ENCODE results near the gene CIBAR2. TPM values are rescaled to one million over a fixed set of nuclear protein-coding genes. Genes with fewer than 3 reads are reported as not detected.

The CIBAR2 gene
- total RNA-seq, 4 donors from 2014 or later, result not detected

DNA sequence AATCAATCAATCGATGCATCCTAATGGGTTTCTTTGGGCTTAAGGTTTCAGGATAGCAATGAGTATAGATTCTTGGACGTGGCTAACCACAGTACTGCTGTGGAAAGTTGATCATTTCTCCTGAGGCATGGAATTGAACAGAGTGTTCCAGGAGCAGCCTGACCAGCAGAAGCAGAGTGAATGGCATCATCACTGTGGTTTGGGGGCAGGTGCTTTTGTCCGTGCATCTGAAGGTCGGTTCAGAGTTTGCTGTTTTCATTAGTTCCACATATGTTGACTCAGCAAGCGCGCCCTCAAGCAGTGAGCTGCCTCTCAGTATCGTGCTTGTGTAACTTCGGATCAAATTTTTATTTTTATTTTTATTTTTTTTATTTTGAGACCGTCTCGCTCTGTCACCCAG, 59.7 kb downstream of the CIBAR2 start:
- Histone ChIP-seq H3K27ac (replicated peaks in 1 of 4) (no peak overlapping the region), H3K4me1 (peaks cover 19 to 27% (median 26%) of the 10 kb centered on the region in 4 donors), H3K27me3 (no peaks in the 10 kb centered on the region), H3K4me3 (no peak overlapping the region), H3K9me3 (no peaks in the 10 kb centered on the region), H3K36me3 (peaks cover 0 to 5% (median under 1%) of the 10 kb centered on the region in 4 donors)
- intact Hi-C loops (cut with DNase I), result no loop called here
- DNase-seq (ENCODE audit: extremely low spot score), result no peak
- 93% methylated on average over 10 of the region's 10 CpGs for WGBS
- TF ChIP-seq EP300 (IDR thresholded peaks at IDR 0.05) (no peak), POLR2AphosphoS5 (IDR thresholded peaks at IDR 0.05) (no peak), POLR2A (IDR thresholded peaks at IDR 0.05; ENCODE audit: low read depth) (no peak), CTCF (IDR thresholded peaks at IDR 0.05) (no peak)

DNA sequence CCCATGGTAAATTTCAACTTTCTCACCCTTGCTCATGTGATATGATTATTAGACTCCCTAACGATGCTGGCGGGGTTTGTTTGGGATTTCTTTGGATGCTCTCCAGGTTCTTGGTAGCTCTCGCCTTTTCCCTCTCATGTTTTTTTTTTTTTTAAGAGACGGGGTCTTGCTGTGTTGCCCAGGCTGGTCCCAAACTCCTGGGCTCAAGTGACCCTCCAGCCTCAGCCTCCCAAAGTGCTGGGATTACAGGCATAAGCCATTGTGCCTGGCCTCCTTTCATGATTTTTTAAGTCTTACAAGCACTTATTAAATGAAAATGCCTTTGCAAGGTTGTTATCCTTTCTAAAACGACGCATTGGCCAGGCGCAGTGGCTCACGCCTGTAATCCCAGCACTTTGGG, 60.6 kb downstream of the CIBAR2 start:
- DNase-seq (ENCODE audit: extremely low spot score), result no peak

DNA sequence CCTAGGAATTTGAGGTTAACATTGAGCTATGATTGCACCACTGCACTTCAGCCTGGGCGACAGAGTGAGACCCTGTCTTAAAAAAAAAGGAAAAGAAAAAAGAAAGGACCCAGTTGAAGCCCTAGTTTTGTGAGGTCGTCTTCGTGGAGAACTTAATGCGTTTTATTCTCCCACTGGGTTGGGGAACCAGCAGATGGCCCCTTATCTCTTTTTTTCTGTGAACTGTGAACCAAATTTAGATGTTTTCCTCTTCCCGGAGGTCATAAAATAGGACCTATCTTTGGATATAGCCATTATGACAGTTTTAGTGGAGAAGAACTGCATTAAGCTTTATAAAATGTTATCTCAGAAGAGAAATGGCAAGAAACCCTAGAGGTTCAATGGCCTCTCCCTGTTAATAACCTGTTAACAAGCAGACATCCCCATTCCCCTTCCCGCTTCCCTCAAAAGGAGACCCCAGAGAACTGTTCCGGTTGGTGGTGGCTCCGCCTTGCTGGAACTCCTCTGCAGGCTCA, 61.1 kb downstream of the CIBAR2 start:
- H3K4me1 ChIP-seq, result peaks cover 13 to 19% (median 18%) of the 10 kb centered on the region in 4 donors
- H3K36me3 ChIP-seq, result peaks cover 0 to 6% (median 2%) of the 10 kb centered on the region in 4 donors
- no peaks in the 10 kb centered on the region for H3K27me3 ChIP-seq
- no peak for DNase-seq (ENCODE audit: extremely low spot score)
- WGBS, result 76% methylated on average over 8 of the region's 8 CpGs
- TF ChIP-seq EP300 (IDR thresholded peaks at IDR 0.05) (no peak), CTCF (IDR thresholded peaks at IDR 0.05) (no peak), POLR2AphosphoS5 (IDR thresholded peaks at IDR 0.05) (no peak), POLR2A (IDR thresholded peaks at IDR 0.05; ENCODE audit: low read depth) (no peak)
- no peak overlapping the region for H3K4me3 ChIP-seq
- H3K27ac ChIP-seq (replicated peaks in 1 of 4), result peak overlapping the region in 2 of 4 donors; percentile 7 to 14
- no peaks in the 10 kb centered on the region for H3K9me3 ChIP-seq
- intact Hi-C loops (cut with DNase I), result no loop called here

More for the DNA sequence above, 60.6 kb downstream of the CIBAR2 start:
- Histone ChIP-seq H3K4me3 (no peak overlapping the region), H3K27ac (replicated peaks in 1 of 4) (no peak overlapping the region), H3K27me3 (no peaks in the 10 kb centered on the region), H3K36me3 (peaks cover 0 to 6% (median 2%) of the 10 kb centered on the region in 4 donors), H3K4me1 (peaks cover 16 to 25% (median 24%) of the 10 kb centered on the region in 4 donors), H3K9me3 (no peaks in the 10 kb centered on the region)
- intact Hi-C loops (cut with DNase I), result no loop called here
- no peak for TF ChIP-seq CTCF (IDR thresholded peaks at IDR 0.05)
- no peak for TF ChIP-seq EP300 (IDR thresholded peaks at IDR 0.05)
- no peak for TF ChIP-seq POLR2AphosphoS5 (IDR thresholded peaks at IDR 0.05)
- no peak for TF ChIP-seq POLR2A (IDR thresholded peaks at IDR 0.05; ENCODE audit: low read depth)
- 87% methylated on average over 8 of the region's 8 CpGs for WGBS

- H3K4me3 ChIP-seq, result no peak overlapping the region
- 99% methylated on average over 15 of the region's 15 CpGs for WGBS
- no peak for DNase-seq (ENCODE audit: extremely low spot score)
- H3K27me3 ChIP-seq, result no peaks in the 10 kb centered on the region
- TF ChIP-seq POLR2A (IDR thresholded peaks at IDR 0.05; ENCODE audit: low read depth), result no peak
- no peak for TF ChIP-seq POLR2AphosphoS5 (IDR thresholded peaks at IDR 0.05)
- no peak for TF ChIP-seq CTCF (IDR thresholded peaks at IDR 0.05)
- no peak for TF ChIP-seq EP300 (IDR thresholded peaks at IDR 0.05)
- H3K27ac ChIP-seq (replicated peaks in 1 of 4), result no peak overlapping the region
- intact Hi-C loops (cut with DNase I), result no loop called here
- H3K4me1 ChIP-seq, result peaks cover 3 to 9% (median 6%) of the 10 kb centered on the region in 4 donors
- no peaks in the 10 kb centered on the region for H3K9me3 ChIP-seq
- peaks cover 0 to 6% (median 2%) of the 10 kb centered on the region in 4 donors for H3K36me3 ChIP-seq
Measured at GRCh38 chr16:85049706-85050305, 62.5 kb downstream of the CIBAR2 start.

All from esophagus muscularis mucosa (tissue), 4 donors.